ENCODE measurements around the gene PHC2. TPM values are rescaled to one million over a fixed set of nuclear protein-coding genes. Genes with fewer than 3 reads are reported as not detected.

The PHC2 gene
- polyA plus RNA-seq, 3 donors from 2014 or later, result 16.1 to 28.7 (median 27.4) TPM

- Mint-ChIP-seq H3K4me1 (peaks cover 0 to 1% of the 10 kb centered on the region in 2 donors), H3K27me3 (ENCODE audit: low read depth in 3 of 3) (peaks cover 0 to 3% (median 0%) of the 10 kb centered on the region in 3 donors), H3K27ac (no peak overlapping the region), H3K4me3 (peak overlapping the region in 1 of 5 donors; percentile 36), H3K9me3 (no peaks in the 10 kb centered on the region), H3K36me3 (peaks cover 25 to 40% (median 36%) of the 10 kb centered on the region in 3 donors)
- no peak for DNase-seq
Measured at GRCh38 chr1:33324677-33325575, 106.0 kb downstream of the PHC2 start.

GRCh38 chr1:33323663-33324477, 107.0 kb downstream of the PHC2 start:
- Mint-ChIP-seq H3K27me3 (ENCODE audit: low read depth in 3 of 3) (peaks cover 0 to 3% (median 0%) of the 10 kb centered on the region in 3 donors), H3K4me3 (no peak overlapping the region), H3K36me3 (peaks cover 17 to 29% (median 28%) of the 10 kb centered on the region in 3 donors), H3K9me3 (no peaks in the 10 kb centered on the region), H3K4me1 (no peaks in the 10 kb centered on the region), H3K27ac (no peak overlapping the region)
- no peak for DNase-seq

GRCh38 chr1:33322870-33323585, 107.9 kb downstream of the PHC2 start:
- Mint-ChIP-seq H3K27ac (no peak overlapping the region), H3K4me3 (no peak overlapping the region), H3K9me3 (no peaks in the 10 kb centered on the region), H3K27me3 (ENCODE audit: low read depth in 3 of 3) (peaks cover 0 to 3% (median 2%) of the 10 kb centered on the region in 3 donors), H3K4me1 (no peaks in the 10 kb centered on the region), H3K36me3 (peaks cover 22 to 23% (median 23%) of the 10 kb centered on the region in 3 donors)
- no peak for DNase-seq

- no peak overlapping the region for H3K4me3 Mint-ChIP-seq
- no peak for DNase-seq
- H3K9me3 Mint-ChIP-seq, result no peaks in the 10 kb centered on the region
- no peak overlapping the region for H3K27ac Mint-ChIP-seq
- H3K4me1 Mint-ChIP-seq, result no peaks in the 10 kb centered on the region
- peaks cover 22 to 23% (median 23%) of the 10 kb centered on the region in 3 donors for H3K36me3 Mint-ChIP-seq
- H3K27me3 Mint-ChIP-seq (ENCODE audit: low read depth in 3 of 3), result peaks cover 0 to 3% (median 2%) of the 10 kb centered on the region in 3 donors
Measured at GRCh38 chr1:33322109-33322508, 108.8 kb downstream of the PHC2 start.

GRCh38 chr1:33321178-33321577, 109.7 kb downstream of the PHC2 start:
- Mint-ChIP-seq H3K9me3 (no peaks in the 10 kb centered on the region), H3K36me3 (peaks cover 20 to 21% (median 21%) of the 10 kb centered on the region in 3 donors), H3K27ac (no peak overlapping the region), H3K4me1 (no peaks in the 10 kb centered on the region), H3K27me3 (ENCODE audit: low read depth in 3 of 3) (peaks cover 0 to 3% (median 2%) of the 10 kb centered on the region in 3 donors), H3K4me3 (no peak overlapping the region)
- no peak for DNase-seq

GRCh38 chr1:33320619-33321165, 110.2 kb downstream of the PHC2 start, which contains the start of gene A3GALT2:
Gene A3GALT2 (minus strand): TSS chr1:33321098. CDS start chr1:33321098, 0 bp downstream.
- H3K36me3 Mint-ChIP-seq, result peaks cover 15 to 17% (median 16%) of the 10 kb centered on the region in 3 donors
- H3K27ac Mint-ChIP-seq, result peak within 1 kb of the TSS in 1 of 6 donors; percentile 31
- DNase-seq, result no peak
- H3K4me1 Mint-ChIP-seq, result no peaks in the 10 kb centered on the region
- H3K9me3 Mint-ChIP-seq, result no peaks in the 10 kb centered on the region
- H3K27me3 Mint-ChIP-seq (ENCODE audit: low read depth in 3 of 3), result peaks cover 0 to 3% (median 2%) of the 10 kb centered on the region in 3 donors
- H3K4me3 Mint-ChIP-seq, result no peak within 1 kb of the TSS

GRCh38 chr1:33319949-33320618, 110.8 kb downstream of the PHC2 start:
- DNase-seq, result no peak
- Mint-ChIP-seq H3K36me3 (peaks cover 12 to 20% (median 12%) of the 10 kb centered on the region in 3 donors), H3K9me3 (no peaks in the 10 kb centered on the region), H3K27me3 (ENCODE audit: low read depth in 3 of 3) (peaks cover 2 to 3% (median 2%) of the 10 kb centered on the region in 3 donors), H3K4me1 (no peaks in the 10 kb centered on the region), H3K4me3 (no peak overlapping the region), H3K27ac (no peak overlapping the region)

GRCh38 chr1:33319186-33319948, 111.5 kb downstream of the PHC2 start:
- H3K4me3 Mint-ChIP-seq, result no peak overlapping the region
- no peak for DNase-seq
- H3K27me3 Mint-ChIP-seq (ENCODE audit: low read depth in 3 of 3), result peaks cover 2 to 4% (median 3%) of the 10 kb centered on the region in 3 donors
- H3K27ac Mint-ChIP-seq, result no peak overlapping the region
- H3K4me1 Mint-ChIP-seq, result no peaks in the 10 kb centered on the region
- H3K36me3 Mint-ChIP-seq, result peaks cover 8 to 20% (median 10%) of the 10 kb centered on the region in 3 donors
- no peaks in the 10 kb centered on the region for H3K9me3 Mint-ChIP-seq

GRCh38 chr1:33317946-33318345, 112.9 kb downstream of the PHC2 start:
- H3K27me3 Mint-ChIP-seq (ENCODE audit: low read depth in 3 of 3), result peaks cover 2 to 5% (median 3%) of the 10 kb centered on the region in 3 donors
- no peak overlapping the region for H3K4me3 Mint-ChIP-seq
- no peak for DNase-seq
- no peak overlapping the region for H3K27ac Mint-ChIP-seq
- H3K36me3 Mint-ChIP-seq, result peaks cover 5 to 16% (median 7%) of the 10 kb centered on the region in 3 donors
- no peaks in the 10 kb centered on the region for H3K9me3 Mint-ChIP-seq
- no peaks in the 10 kb centered on the region for H3K4me1 Mint-ChIP-seq

GRCh38 chr1:33317354-33317753, 113.5 kb downstream of the PHC2 start:
- H3K9me3 Mint-ChIP-seq, result no peaks in the 10 kb centered on the region
- no peak overlapping the region for H3K4me3 Mint-ChIP-seq
- no peaks in the 10 kb centered on the region for H3K4me1 Mint-ChIP-seq
- no peak overlapping the region for H3K27ac Mint-ChIP-seq
- peaks cover 2 to 8% (median 3%) of the 10 kb centered on the region in 3 donors for H3K27me3 Mint-ChIP-seq (ENCODE audit: low read depth in 3 of 3)
- no peak for DNase-seq
- peaks cover 4 to 14% (median 6%) of the 10 kb centered on the region in 3 donors for H3K36me3 Mint-ChIP-seq

GRCh38 chr1:33316601-33317000, 114.3 kb downstream of the PHC2 start:
- Mint-ChIP-seq H3K27me3 (ENCODE audit: low read depth in 3 of 3) (peaks cover 2 to 8% (median 3%) of the 10 kb centered on the region in 3 donors), H3K4me1 (no peaks in the 10 kb centered on the region), H3K9me3 (no peaks in the 10 kb centered on the region), H3K4me3 (no peak overlapping the region), H3K36me3 (peaks cover 3 to 13% (median 4%) of the 10 kb centered on the region in 3 donors), H3K27ac (no peak overlapping the region)
- no peak for DNase-seq

GRCh38 chr1:33314416-33314815, 116.5 kb downstream of the PHC2 start:
- Mint-ChIP-seq H3K4me1 (no peaks in the 10 kb centered on the region), H3K27ac (no peak overlapping the region), H3K4me3 (no peak overlapping the region), H3K36me3 (peaks cover 0 to 10% (median 0%) of the 10 kb centered on the region in 3 donors), H3K9me3 (no peaks in the 10 kb centered on the region), H3K27me3 (ENCODE audit: low read depth in 3 of 3) (peaks cover 0 to 8% (median 2%) of the 10 kb centered on the region in 3 donors)
- no peak for DNase-seq

Measured in immature natural killer cell (primary cell).